ENCODE results near the gene PDZD8. TPM values are rescaled to one million over a fixed set of nuclear protein-coding genes. Genes with fewer than 3 reads are reported as not detected.

The PDZD8 gene
- polyA plus RNA-seq, 1 donor (not counting 4 experiments of a cell fraction or from before 2014, with no cell fraction given): 24.3 TPM

- Histone ChIP-seq H3K36me3 (ENCODE audit: control insufficient read depth in 2 of 2, extremely low read depth in 1 of 2, insufficient read depth in 2 of 2, low read length in 2 of 2) (peaks cover 0 to 4% of the 10 kb centered on the region in 2 experiments), H3K4me3 (ENCODE audit: control insufficient read depth in 2 of 3, extremely low read depth in 1 of 3, insufficient read depth in 2 of 3, low read depth in 1 of 3, low read length in 3 of 3) (no peak overlapping the region), H3K9me1 (ENCODE audit: control insufficient read depth, extremely low read depth, insufficient read depth, low read length) (no peaks in the 10 kb centered on the region), H3K79me2 (ENCODE audit: control insufficient read depth, insufficient read depth, low read length) (peaks cover 4% of the 10 kb centered on the region), H3K4me1 (ENCODE audit: control insufficient read depth, extremely low read depth, insufficient read depth, low read length) (no peaks in the 10 kb centered on the region), H3K27me3 (ENCODE audit: control insufficient read depth, extremely low read depth, insufficient read depth, low read length) (no peaks in the 10 kb centered on the region), H4K20me1 (ENCODE audit: control insufficient read depth, extremely low read depth, insufficient read depth, low read length) (no peaks in the 10 kb centered on the region), H3K9ac (ENCODE audit: control insufficient read depth, extremely low read depth, insufficient read depth, low read length) (no peak overlapping the region), H3K27ac (ENCODE audit: control insufficient read depth, insufficient read depth, low read length) (no peak overlapping the region), H2AFZ (ENCODE audit: control insufficient read depth, low read length) (no peak overlapping the region), H3K9me3 (ENCODE audit: control insufficient read depth, low read depth, low read length) (no peaks in the 10 kb centered on the region), H3K4me2 (ENCODE audit: control insufficient read depth, extremely low read depth, insufficient read depth, low read depth, low read length) (no peak overlapping the region)
- TF ChIP-seq EZH2 (IDR thresholded peaks at IDR 0.05; ENCODE audit: low read length): no peak
- TF ChIP-seq CTCF (optimal IDR thresholded peaks at IDR 0.05 in 1 of 3, IDR thresholded peaks at IDR 0.05 in 1 of 3, conservative IDR thresholded peaks at IDR 0.05 in 1 of 3; ENCODE audit: extremely low read depth in 1 of 3, insufficient read depth in 2 of 3, low read length in 3 of 3): no peak
- DNase-seq (ENCODE audit: low read depth, low spot score): no peak
- dilution Hi-C loops (cut with MboI; ENCODE audit: extremely low pct_ligation_motif_present, low sequenced_read_pairs): no loop called here
- no peak for FAIRE-seq
Measured at GRCh38 chr10:117312430-117312829, 62.8 kb downstream of the PDZD8 start.

GRCh38 chr10:117311261-117311660 lies 64.0 kb downstream of the PDZD8 start:
- Histone ChIP-seq H3K4me1 (ENCODE audit: control insufficient read depth, extremely low read depth, insufficient read depth, low read length) (no peaks in the 10 kb centered on the region), H3K9me3 (ENCODE audit: control insufficient read depth, low read depth, low read length) (no peaks in the 10 kb centered on the region), H3K27me3 (ENCODE audit: control insufficient read depth, extremely low read depth, insufficient read depth, low read length) (no peaks in the 10 kb centered on the region), H3K27ac (ENCODE audit: control insufficient read depth, insufficient read depth, low read length) (no peak overlapping the region), H4K20me1 (ENCODE audit: control insufficient read depth, extremely low read depth, insufficient read depth, low read length) (no peaks in the 10 kb centered on the region), H3K4me3 (ENCODE audit: control insufficient read depth in 2 of 3, extremely low read depth in 1 of 3, insufficient read depth in 2 of 3, low read depth in 1 of 3, low read length in 3 of 3) (no peak overlapping the region), H3K9ac (ENCODE audit: control insufficient read depth, extremely low read depth, insufficient read depth, low read length) (no peak overlapping the region), H3K36me3 (ENCODE audit: control insufficient read depth in 2 of 2, extremely low read depth in 1 of 2, insufficient read depth in 2 of 2, low read length in 2 of 2) (peaks cover 0 to 4% of the 10 kb centered on the region in 2 experiments), H3K79me2 (ENCODE audit: control insufficient read depth, insufficient read depth, low read length) (peaks cover 4% of the 10 kb centered on the region), H3K9me1 (ENCODE audit: control insufficient read depth, extremely low read depth, insufficient read depth, low read length) (no peaks in the 10 kb centered on the region), H2AFZ (ENCODE audit: control insufficient read depth, low read length) (no peak overlapping the region), H3K4me2 (ENCODE audit: control insufficient read depth, extremely low read depth, insufficient read depth, low read depth, low read length) (no peak overlapping the region)
- DNase-seq (ENCODE audit: low read depth, low spot score) (no peak), FAIRE-seq (no peak)
- TF ChIP-seq CTCF (optimal IDR thresholded peaks at IDR 0.05 in 1 of 3, IDR thresholded peaks at IDR 0.05 in 1 of 3, conservative IDR thresholded peaks at IDR 0.05 in 1 of 3; ENCODE audit: extremely low read depth in 1 of 3, insufficient read depth in 2 of 3, low read length in 3 of 3) (no peak), EZH2 (IDR thresholded peaks at IDR 0.05; ENCODE audit: low read length) (no peak)
- dilution Hi-C loops (cut with MboI; ENCODE audit: extremely low pct_ligation_motif_present, low sequenced_read_pairs): no loop called here
